Natural killer cell (primary cell): Measurements from ENCODE around the gene LRRC71. TPM values are rescaled to one million over a fixed set of nuclear protein-coding genes. Genes with fewer than 3 reads are reported as not detected.
"Not testable (repeated sequence)": the region's sequence is repeated elsewhere in the genome, so short reads cannot be mapped to it uniquely, and the experiment has no call there.

ENCODE experiments used
- ATAC-seq, 3 donors: fragments of 150-1000 bp in 2 of 3; fragments of 200-7000 bp in 1 of 3; cut with Tn5 transposase; 1 replicate in 1 of 3; 2 replicates in 2 of 3; pipeline ENCODE4 v1.10.0; 2021; ENCODE audit warnings: mild to moderate bottlenecking in 2 of 3, moderate library complexity in 2 of 3
- DNase-seq, 2 donors: peaks; one replicate each; pipeline versions ENCODE4 v3.0.0 to v3.0.0-alpha.2; 2013 to 2021; ENCODE audit warnings: mixed read lengths in 1 of 2
- H3K27ac ChIP-seq: one replicate; pipeline ENCODE4 v1.5.1; 2013; ENCODE audit warnings: mild to moderate bottlenecking, low read length
- H3K27me3 ChIP-seq: one replicate; pipeline ENCODE4 v1.6.1; 2013; ENCODE audit warnings: low read length; ENCODE audit not compliant: control insufficient read depth, insufficient read depth
- H3K36me3 ChIP-seq: one replicate; pipeline ENCODE4 v1.6.1; 2013; ENCODE audit warnings: low read length; ENCODE audit not compliant: control insufficient read depth, insufficient read depth
- H3K4me1 ChIP-seq: one replicate; pipeline ENCODE4 v1.6.1; 2013; ENCODE audit warnings: low read length; ENCODE audit not compliant: control insufficient read depth, insufficient read depth
- H3K4me3 ChIP-seq: one replicate; pipeline ENCODE4 v1.5.1; 2013; ENCODE audit warnings: low read length
- H3K9me3 ChIP-seq: one replicate; pipeline ENCODE4 v1.6.1; 2013; ENCODE audit warnings: low read length; ENCODE audit not compliant: control insufficient read depth, insufficient read depth
- H3K27ac Mint-ChIP-seq, 2 donors: one replicate each; pipeline ENCODE4 v1.8.0; 2022; ENCODE audit warnings: mild to moderate bottlenecking in 2 of 2, mixed read lengths in 2 of 2, moderate library complexity in 1 of 2
- H3K27me3 Mint-ChIP-seq, 2 donors: one replicate each; pipeline ENCODE4 v1.8.0; 2022; ENCODE audit warnings: low read depth in 2 of 2, mixed read lengths in 2 of 2
- H3K36me3 Mint-ChIP-seq: one replicate; pipeline ENCODE4 v1.8.0; 2022; ENCODE audit warnings: mixed read lengths
- H3K4me1 Mint-ChIP-seq, 2 donors: one replicate each; pipeline ENCODE4 v1.8.0; 2022; ENCODE audit warnings: mixed read lengths in 2 of 2
- H3K4me3 Mint-ChIP-seq: one replicate; pipeline ENCODE4 v1.8.0; 2022; ENCODE audit warnings: mild to moderate bottlenecking, moderate library complexity, mixed read lengths
- H3K9me3 Mint-ChIP-seq, 2 donors: one replicate each; pipeline ENCODE4 v1.8.0; 2022; ENCODE audit warnings: mixed read lengths in 2 of 2
- CTCF ChIP-seq: fragments of 200-600 bp; IDR thresholded peaks from one replicate; pipeline ENCODE4 v1.8.0; 2022; ENCODE audit warnings: antibody characterized with exemption
- WGBS: methylation state at CpG from one replicate; pipeline ENCODE4 v1.1.7; 2013; ENCODE audit warnings: missing lambda C conversion rate; ENCODE audit not compliant: insufficient coverage; 5-methylcytosine and 5-hydroxymethylcytosine counted together
- intact Hi-C: fragments of 100-400 bp; cut with micrococcal nuclease; formaldehyde crosslinking; loops from one replicate; pipeline ENCODE4 v1.14.2; 2022
- total RNA-seq, 4 donors: library from RNA; stranded (reverse); fragments of 120-200 nt in 1 of 4; gene quantifications; one replicate each; pipeline versions ENCODE4 v1.2.3 to v1.2.4, GENCODE V29; 2013 to 2022

The LRRC71 gene
- total RNA-seq, 3 donors from 2014 or later (not counting 1 experiment from before 2014, with no cell fraction given), result not detected

DNA sequence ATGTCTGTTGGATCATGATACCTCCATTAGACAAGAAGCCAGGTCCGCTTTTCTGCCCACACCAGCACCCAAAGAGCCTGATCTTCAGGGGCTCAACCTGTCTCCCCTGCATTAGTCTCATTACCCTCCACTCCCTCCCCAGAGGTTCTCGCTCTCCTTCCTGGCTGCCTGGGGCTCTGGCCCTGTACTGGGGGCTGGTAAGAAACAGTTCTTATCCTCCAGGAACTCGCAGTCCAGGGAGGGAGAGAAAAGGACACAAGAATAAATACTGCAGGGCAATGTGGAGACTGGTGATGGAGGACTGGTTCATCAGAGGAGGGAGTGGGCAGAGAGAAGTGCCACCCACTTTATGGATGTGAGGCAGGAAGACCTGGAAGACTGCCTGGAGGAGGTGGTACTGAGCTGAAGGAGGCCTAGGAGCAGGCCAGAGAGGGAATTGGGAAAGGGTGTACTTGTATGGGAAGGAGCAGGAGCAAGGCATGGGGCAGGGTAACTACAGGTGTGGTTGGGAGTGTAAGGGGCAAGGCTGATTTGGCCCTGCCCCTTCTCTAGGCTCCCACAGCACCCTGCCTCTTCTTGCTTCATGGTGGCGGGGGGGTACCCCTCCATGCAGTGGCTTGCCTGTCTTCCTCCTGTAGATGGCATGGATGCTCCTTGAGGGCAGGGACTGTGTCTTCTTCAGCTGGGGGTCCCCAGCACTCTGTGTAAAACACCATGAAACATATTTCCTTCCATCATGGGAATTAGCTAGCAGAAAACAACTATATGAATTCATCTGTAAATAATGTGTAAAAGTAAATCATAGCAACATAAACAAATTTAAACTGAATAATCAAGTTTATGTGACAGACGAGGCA, 5.0 kb downstream of the LRRC71 start:
- Histone ChIP-seq H3K4me3 (no peak overlapping the region), H3K9me3 (no peaks in the 10 kb centered on the region), H3K36me3 (no peaks in the 10 kb centered on the region), H3K27me3 (peaks cover 47% of the 10 kb centered on the region), H3K27ac (no peak overlapping the region), H3K4me1 (peaks cover 22% of the 10 kb centered on the region)
- DNase-seq (no peak), ATAC-seq (no peak)
- H3K27ac Mint-ChIP-seq, result no peak overlapping the region
- intact Hi-C loops, result no loop called here
- 85% methylated on average over 5 of the region's 5 CpGs for WGBS
- no peaks in the 10 kb centered on the region for H3K36me3 Mint-ChIP-seq
- peaks cover 5 to 11% of the 10 kb centered on the region in 2 donors for H3K4me1 Mint-ChIP-seq
- TF ChIP-seq CTCF, result no peak
- peaks cover 74 to 87% of the 10 kb centered on the region in 2 donors for H3K27me3 Mint-ChIP-seq
- H3K9me3 Mint-ChIP-seq, result no peaks in the 10 kb centered on the region
- H3K4me3 Mint-ChIP-seq, result no peak overlapping the region

DNA sequence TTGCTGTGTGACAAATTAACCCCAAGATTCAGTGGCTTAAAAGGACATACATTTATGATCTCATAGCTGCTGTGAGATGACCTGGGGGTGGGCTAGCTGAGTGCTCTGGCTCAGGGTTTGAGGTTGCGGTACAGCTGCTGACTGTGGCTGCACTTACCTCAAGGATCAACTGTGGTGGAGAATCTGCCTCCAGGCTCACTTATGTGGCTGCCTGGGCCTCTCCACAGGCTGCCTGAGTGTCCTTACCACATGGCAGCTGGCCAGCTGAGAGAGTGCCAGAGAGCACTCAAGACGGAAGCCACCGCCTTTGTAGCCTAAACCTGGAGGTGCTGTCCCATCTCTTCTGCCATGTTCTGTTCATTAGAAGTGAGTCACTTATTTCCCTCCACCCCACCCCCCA, 5.7 kb downstream of the LRRC71 start:
- H3K4me1 Mint-ChIP-seq, result peaks cover 5 to 17% of the 10 kb centered on the region in 2 donors
- H3K36me3 Mint-ChIP-seq, result no peaks in the 10 kb centered on the region
- intact Hi-C loops, result no loop called here
- H3K36me3 ChIP-seq, result no peaks in the 10 kb centered on the region
- no peak overlapping the region for H3K27ac ChIP-seq
- ATAC-seq, result peak in 2 of 3 donors; percentile 39 to 43
- peaks cover 73 to 88% of the 10 kb centered on the region in 2 donors for H3K27me3 Mint-ChIP-seq
- WGBS, result 6% methylated on average over 3 of the region's 3 CpGs
- no peak overlapping the region for H3K4me3 ChIP-seq
- H3K9me3 Mint-ChIP-seq, result no peaks in the 10 kb centered on the region
- no peak overlapping the region for H3K4me3 Mint-ChIP-seq
- H3K4me1 ChIP-seq, result peaks cover 18% of the 10 kb centered on the region
- H3K27ac Mint-ChIP-seq, result no peak overlapping the region
- DNase-seq, result peak in 1 of 2 donors; percentile 37
- no peak for TF ChIP-seq CTCF
- peaks cover 39% of the 10 kb centered on the region for H3K27me3 ChIP-seq
- H3K9me3 ChIP-seq, result no peaks in the 10 kb centered on the region

- H3K27me3 Mint-ChIP-seq, result peaks cover 73 to 88% of the 10 kb centered on the region in 2 donors
- H3K4me3 Mint-ChIP-seq, ATAC-seq, H3K36me3 Mint-ChIP-seq, H3K9me3 Mint-ChIP-seq, DNase-seq, H3K9me3 ChIP-seq, H3K36me3 ChIP-seq, H3K27ac ChIP-seq, intact Hi-C loops, H3K4me3 ChIP-seq, H3K27ac Mint-ChIP-seq: not testable (repeated sequence)
- WGBS, result 77% methylated on average over 6 of the region's 6 CpGs
- peaks cover 18% of the 10 kb centered on the region for H3K4me1 ChIP-seq
- H3K4me1 Mint-ChIP-seq, result peaks cover 5 to 22% of the 10 kb centered on the region in 2 donors
- H3K27me3 ChIP-seq, result peaks cover 35% of the 10 kb centered on the region
These were observed 6.3 kb downstream of the LRRC71 start for GRCh38 chr1:156926695-156927094.

- WGBS, result 7% methylated on average over 64 of the region's 64 CpGs
- TF ChIP-seq CTCF, result no peak
- H3K4me3 ChIP-seq, result no peak overlapping the region
These were observed 7.0 kb downstream of the LRRC71 start for GRCh38 chr1:156927215-156928042.

More at GRCh38 chr1:156927215-156928042, 7.0 kb downstream of the LRRC71 start:
- H3K4me1 ChIP-seq, result peaks cover 18% of the 10 kb centered on the region
- no peaks in the 10 kb centered on the region for H3K9me3 Mint-ChIP-seq
- ATAC-seq, result peak in 2 of 3 donors; percentile 72 to 73
- no peaks in the 10 kb centered on the region for H3K9me3 ChIP-seq
- H3K27me3 Mint-ChIP-seq, result peaks cover 65 to 83% of the 10 kb centered on the region in 2 donors
- no peak overlapping the region for H3K27ac ChIP-seq
- peak; percentile 28 to 76 for DNase-seq
- H3K36me3 ChIP-seq, result no peaks in the 10 kb centered on the region
- intact Hi-C loops, result no loop called here
- no peak overlapping the region for H3K4me3 Mint-ChIP-seq
- H3K27ac Mint-ChIP-seq, result no peak overlapping the region
- no peaks in the 10 kb centered on the region for H3K36me3 Mint-ChIP-seq
- H3K27me3 ChIP-seq, result peaks cover 35% of the 10 kb centered on the region
- peaks cover 5 to 22% of the 10 kb centered on the region in 2 donors for H3K4me1 Mint-ChIP-seq
